Gastroesophageal sphincter (tissue), 3 donors: ENCODE measurements around the gene IRX4.

Source experiments
- POLR2AphosphoS5 ChIP-seq: sonication (generic); formaldehyde crosslinking; IDR thresholded peaks from one replicate; pipeline ENCODE4 v1.6.1; 2017; ENCODE audit warnings: antibody characterized with exemption
- TF ChIP-seq, protein P1 (sequence below), 4 experiments: fragments of 200-600 bp in 2 of 4; fragments of 450-650 bp in 2 of 4; sonication (generic) in 1 of 4; IDR thresholded peaks; one replicate each; pipeline ENCODE4 v1.5.1; 2017 to 2019; ENCODE audit warnings: antibody characterized with exemption in 4 of 4, mild to moderate bottlenecking in 2 of 4, moderate library complexity in 2 of 4

DNA sequence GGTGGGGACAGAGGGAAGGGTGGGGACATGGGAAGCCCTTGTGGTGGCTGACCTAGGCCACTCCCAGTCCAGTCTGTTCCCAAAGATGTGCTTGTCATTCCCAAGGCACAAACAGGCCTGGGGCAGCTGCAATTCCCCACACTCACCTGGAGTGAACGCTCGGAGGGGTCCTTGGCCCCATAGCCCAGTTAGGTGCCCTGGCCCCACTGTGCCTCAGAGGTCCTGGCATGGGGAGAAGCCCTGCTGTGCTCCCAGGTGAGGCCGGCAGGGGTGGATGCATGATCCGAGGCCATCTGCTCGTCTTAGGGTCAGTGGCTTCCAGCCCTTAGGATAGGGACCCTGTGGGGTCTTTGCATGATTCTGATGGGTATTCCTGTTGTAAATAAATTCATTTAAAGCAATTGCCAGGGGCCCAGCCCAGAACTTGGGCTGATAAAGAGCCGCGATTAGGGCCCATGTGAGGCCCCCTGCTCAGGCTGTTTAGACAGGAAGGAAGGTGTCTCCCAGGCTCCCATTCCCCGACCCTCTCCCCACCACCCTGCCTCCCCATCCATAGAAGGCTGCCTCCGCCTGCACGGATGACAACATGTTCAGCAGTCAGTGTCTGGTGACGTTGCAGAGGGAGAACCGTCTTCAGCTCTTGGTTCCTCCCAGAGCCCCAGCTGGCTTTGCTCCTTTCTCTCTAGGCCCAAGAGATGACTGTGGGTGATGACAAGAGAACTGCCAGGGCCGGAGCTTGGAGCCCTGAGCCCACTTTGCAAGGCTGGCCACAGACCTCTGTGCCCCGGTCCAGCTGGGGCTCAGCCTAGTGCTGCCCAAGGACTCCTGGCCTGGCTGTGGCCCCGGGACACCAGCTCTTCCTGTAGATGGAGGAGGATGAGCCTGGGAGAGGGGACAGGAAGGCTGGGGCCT is 28.4 kb upstream of the IRX4 start:
- TF ChIP-seq, protein P1, sequence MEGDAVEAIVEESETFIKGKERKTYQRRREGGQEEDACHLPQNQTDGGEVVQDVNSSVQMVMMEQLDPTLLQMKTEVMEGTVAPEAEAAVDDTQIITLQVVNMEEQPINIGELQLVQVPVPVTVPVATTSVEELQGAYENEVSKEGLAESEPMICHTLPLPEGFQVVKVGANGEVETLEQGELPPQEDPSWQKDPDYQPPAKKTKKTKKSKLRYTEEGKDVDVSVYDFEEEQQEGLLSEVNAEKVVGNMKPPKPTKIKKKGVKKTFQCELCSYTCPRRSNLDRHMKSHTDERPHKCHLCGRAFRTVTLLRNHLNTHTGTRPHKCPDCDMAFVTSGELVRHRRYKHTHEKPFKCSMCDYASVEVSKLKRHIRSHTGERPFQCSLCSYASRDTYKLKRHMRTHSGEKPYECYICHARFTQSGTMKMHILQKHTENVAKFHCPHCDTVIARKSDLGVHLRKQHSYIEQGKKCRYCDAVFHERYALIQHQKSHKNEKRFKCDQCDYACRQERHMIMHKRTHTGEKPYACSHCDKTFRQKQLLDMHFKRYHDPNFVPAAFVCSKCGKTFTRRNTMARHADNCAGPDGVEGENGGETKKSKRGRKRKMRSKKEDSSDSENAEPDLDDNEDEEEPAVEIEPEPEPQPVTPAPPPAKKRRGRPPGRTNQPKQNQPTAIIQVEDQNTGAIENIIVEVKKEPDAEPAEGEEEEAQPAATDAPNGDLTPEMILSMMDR (IDR thresholded peaks at IDR 0.05) = no peak
- no peak for TF ChIP-seq POLR2AphosphoS5
